Erythroblast (primary cell): Measurements from ENCODE around the gene SH3D19.

Experiments
- GATA1 ChIP-seq: IDR thresholded peaks from 2 replicates; pipeline ENCODE4 v1.6.1; 2011; ENCODE audit warnings: low read depth, mild to moderate bottlenecking, control low read depth, low read length, moderate library complexity
- POLR2A ChIP-seq: IDR thresholded peaks from 2 replicates; pipeline ENCODE4 v1.6.1; 2011; ENCODE audit warnings: mild to moderate bottlenecking, low read length

DNA sequence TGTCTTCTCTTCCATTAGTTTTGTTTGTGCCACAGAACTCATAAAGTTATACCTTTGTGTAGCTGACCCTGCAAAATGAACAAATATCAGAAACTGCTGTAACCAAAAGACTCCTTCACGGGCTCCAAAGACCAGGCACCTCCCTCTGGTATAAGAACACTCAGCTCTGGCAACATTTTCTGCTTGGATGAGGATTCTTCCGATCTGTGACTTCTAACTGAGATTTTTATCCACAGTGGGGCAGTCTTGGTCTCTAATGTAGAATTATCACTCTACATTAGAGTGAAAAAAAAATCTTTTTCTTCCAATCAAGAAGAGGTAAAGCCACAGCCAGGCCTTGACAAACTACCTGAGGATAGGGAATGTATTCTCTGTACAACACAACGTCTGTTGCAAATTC is 86.9 kb downstream of the SH3D19 start:
- TF ChIP-seq POLR2A, result no peak
- no peak for TF ChIP-seq GATA1
